ENCODE results near the gene PPP1R18.
A peak's percentile ranks its signal among the peaks of the same experiment; 100 is the strongest.

PPP1R18 gene

GRCh38 chr6:30689022-30689865 lies 2.8 kb upstream of the PPP1R18 start:
- no peaks in the 10 kb centered on the region for H3K27me3 ChIP-seq (ENCODE audit: insufficient read depth, low read length)
- peaks cover 55% of the 10 kb centered on the region for H3K4me1 ChIP-seq (ENCODE audit: insufficient read depth, low read length)
- H3K9me3 ChIP-seq (ENCODE audit: low read length): no peaks in the 10 kb centered on the region
- H3K4me3 ChIP-seq (ENCODE audit: low read length): peak overlapping the region; percentile 53
- no peaks in the 10 kb centered on the region for H3K36me3 ChIP-seq (ENCODE audit: insufficient read depth, low read length)
- no peak overlapping the region for H2AFZ ChIP-seq (ENCODE audit: low read depth, low read length)

- Histone ChIP-seq H3K4me3 (ENCODE audit: low read length) (no peak overlapping the region), H3K27me3 (ENCODE audit: insufficient read depth, low read length) (no peaks in the 10 kb centered on the region), H3K4me1 (ENCODE audit: insufficient read depth, low read length) (peaks cover 62% of the 10 kb centered on the region), H2AFZ (ENCODE audit: low read depth, low read length) (no peak overlapping the region), H3K36me3 (ENCODE audit: insufficient read depth, low read length) (no peaks in the 10 kb centered on the region), H3K9me3 (ENCODE audit: low read length) (no peaks in the 10 kb centered on the region)
Observed at GRCh38 chr6:30688569-30688968, 2.1 kb upstream of the PPP1R18 start.

GRCh38 chr6:30687659-30688431 lies 1.4 kb upstream of the PPP1R18 start:
- Histone ChIP-seq H2AFZ (ENCODE audit: low read depth, low read length) (peak overlapping the region; percentile 61), H3K4me1 (ENCODE audit: insufficient read depth, low read length) (peaks cover 69% of the 10 kb centered on the region), H3K4me3 (ENCODE audit: low read length) (peak overlapping the region; percentile 68), H3K36me3 (ENCODE audit: insufficient read depth, low read length) (no peaks in the 10 kb centered on the region), H3K9me3 (ENCODE audit: low read length) (no peaks in the 10 kb centered on the region), H3K27me3 (ENCODE audit: insufficient read depth, low read length) (no peaks in the 10 kb centered on the region)

GRCh38 chr6:30686908-30687658 lies 638 bp upstream of the PPP1R18 start:
- no peaks in the 10 kb centered on the region for H3K9me3 ChIP-seq (ENCODE audit: low read length)
- H3K36me3 ChIP-seq (ENCODE audit: insufficient read depth, low read length): peaks cover 1% of the 10 kb centered on the region
- H3K4me1 ChIP-seq (ENCODE audit: insufficient read depth, low read length): peaks cover 77% of the 10 kb centered on the region
- peak overlapping the region; percentile 61 for H2AFZ ChIP-seq (ENCODE audit: low read depth, low read length)
- no peaks in the 10 kb centered on the region for H3K27me3 ChIP-seq (ENCODE audit: insufficient read depth, low read length)
- H3K4me3 ChIP-seq (ENCODE audit: low read length): peak overlapping the region; percentile 68

GRCh38 chr6:30685157-30686008 lies 1.1 kb downstream of the PPP1R18 start:
- Histone ChIP-seq H3K27me3 (ENCODE audit: insufficient read depth, low read length) (no peaks in the 10 kb centered on the region), H3K9me3 (ENCODE audit: low read length) (no peaks in the 10 kb centered on the region), H2AFZ (ENCODE audit: low read depth, low read length) (no peak overlapping the region), H3K4me3 (ENCODE audit: low read length) (peak overlapping the region; percentile 68), H3K4me1 (ENCODE audit: insufficient read depth, low read length) (peaks cover 75% of the 10 kb centered on the region), H3K36me3 (ENCODE audit: insufficient read depth, low read length) (peaks cover 6% of the 10 kb centered on the region)

GRCh38 chr6:30684386-30685156 lies 1.9 kb downstream of the PPP1R18 start:
- Histone ChIP-seq H3K27me3 (ENCODE audit: insufficient read depth, low read length) (no peaks in the 10 kb centered on the region), H3K36me3 (ENCODE audit: insufficient read depth, low read length) (peaks cover 10% of the 10 kb centered on the region), H3K4me1 (ENCODE audit: insufficient read depth, low read length) (peaks cover 67% of the 10 kb centered on the region), H2AFZ (ENCODE audit: low read depth, low read length) (no peak overlapping the region), H3K9me3 (ENCODE audit: low read length) (no peaks in the 10 kb centered on the region), H3K4me3 (ENCODE audit: low read length) (peak overlapping the region; percentile 42)

GRCh38 chr6:30683980-30684338 lies 2.5 kb downstream of the PPP1R18 start:
- peaks cover 63% of the 10 kb centered on the region for H3K4me1 ChIP-seq (ENCODE audit: insufficient read depth, low read length)
- H3K9me3 ChIP-seq (ENCODE audit: low read length): no peaks in the 10 kb centered on the region
- peak overlapping the region; percentile 42 for H3K4me3 ChIP-seq (ENCODE audit: low read length)
- H3K36me3 ChIP-seq (ENCODE audit: insufficient read depth, low read length): peaks cover 10% of the 10 kb centered on the region
- no peak overlapping the region for H2AFZ ChIP-seq (ENCODE audit: low read depth, low read length)
- no peaks in the 10 kb centered on the region for H3K27me3 ChIP-seq (ENCODE audit: insufficient read depth, low read length)

GRCh38 chr6:30683183-30683979 lies 3.1 kb downstream of the PPP1R18 start:
- H2AFZ ChIP-seq (ENCODE audit: low read depth, low read length): no peak overlapping the region
- H3K9me3 ChIP-seq (ENCODE audit: low read length): no peaks in the 10 kb centered on the region
- H3K27me3 ChIP-seq (ENCODE audit: insufficient read depth, low read length): no peaks in the 10 kb centered on the region
- peak overlapping the region; percentile 42 for H3K4me3 ChIP-seq (ENCODE audit: low read length)
- peaks cover 14% of the 10 kb centered on the region for H3K36me3 ChIP-seq (ENCODE audit: insufficient read depth, low read length)
- peaks cover 57% of the 10 kb centered on the region for H3K4me1 ChIP-seq (ENCODE audit: insufficient read depth, low read length)

GRCh38 chr6:30682143-30683117 lies 4.0 kb downstream of the PPP1R18 start:
- Histone ChIP-seq H3K9me3 (ENCODE audit: low read length) (no peaks in the 10 kb centered on the region), H3K27me3 (ENCODE audit: insufficient read depth, low read length) (no peaks in the 10 kb centered on the region), H3K36me3 (ENCODE audit: insufficient read depth, low read length) (peaks cover 19% of the 10 kb centered on the region), H3K4me3 (ENCODE audit: low read length) (peak overlapping the region; percentile 42), H3K4me1 (ENCODE audit: insufficient read depth, low read length) (peaks cover 49% of the 10 kb centered on the region), H2AFZ (ENCODE audit: low read depth, low read length) (no peak overlapping the region)

GRCh38 chr6:30681766-30682142 lies 4.7 kb downstream of the PPP1R18 start:
- H3K27me3 ChIP-seq (ENCODE audit: insufficient read depth, low read length): no peaks in the 10 kb centered on the region
- H3K36me3 ChIP-seq (ENCODE audit: insufficient read depth, low read length): peaks cover 25% of the 10 kb centered on the region
- peaks cover 49% of the 10 kb centered on the region for H3K4me1 ChIP-seq (ENCODE audit: insufficient read depth, low read length)
- H3K4me3 ChIP-seq (ENCODE audit: low read length): no peak overlapping the region
- no peaks in the 10 kb centered on the region for H3K9me3 ChIP-seq (ENCODE audit: low read length)
- no peak overlapping the region for H2AFZ ChIP-seq (ENCODE audit: low read depth, low read length)

Measured in neuron (in vitro differentiated cells).